ENCODE data around the gene CTU2.

- TF ChIP-seq, protein P1, sequence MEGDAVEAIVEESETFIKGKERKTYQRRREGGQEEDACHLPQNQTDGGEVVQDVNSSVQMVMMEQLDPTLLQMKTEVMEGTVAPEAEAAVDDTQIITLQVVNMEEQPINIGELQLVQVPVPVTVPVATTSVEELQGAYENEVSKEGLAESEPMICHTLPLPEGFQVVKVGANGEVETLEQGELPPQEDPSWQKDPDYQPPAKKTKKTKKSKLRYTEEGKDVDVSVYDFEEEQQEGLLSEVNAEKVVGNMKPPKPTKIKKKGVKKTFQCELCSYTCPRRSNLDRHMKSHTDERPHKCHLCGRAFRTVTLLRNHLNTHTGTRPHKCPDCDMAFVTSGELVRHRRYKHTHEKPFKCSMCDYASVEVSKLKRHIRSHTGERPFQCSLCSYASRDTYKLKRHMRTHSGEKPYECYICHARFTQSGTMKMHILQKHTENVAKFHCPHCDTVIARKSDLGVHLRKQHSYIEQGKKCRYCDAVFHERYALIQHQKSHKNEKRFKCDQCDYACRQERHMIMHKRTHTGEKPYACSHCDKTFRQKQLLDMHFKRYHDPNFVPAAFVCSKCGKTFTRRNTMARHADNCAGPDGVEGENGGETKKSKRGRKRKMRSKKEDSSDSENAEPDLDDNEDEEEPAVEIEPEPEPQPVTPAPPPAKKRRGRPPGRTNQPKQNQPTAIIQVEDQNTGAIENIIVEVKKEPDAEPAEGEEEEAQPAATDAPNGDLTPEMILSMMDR (IDR thresholded peaks at IDR 0.05), result no peak
- TF ChIP-seq POLR2A (IDR thresholded peaks at IDR 0.05) (no peak), POLR2AphosphoS5 (IDR thresholded peaks at IDR 0.05) (no peak)
Measured at GRCh38 chr16:88741368-88741767, 35.1 kb downstream of the CTU2 start.

Measured in transverse colon (tissue), 4 donors.